ENCODE results near the gene SPAAR. TPM values are rescaled to one million over a fixed set of nuclear protein-coding genes. Genes with fewer than 3 reads are reported as not detected.
A peak's percentile ranks its signal among the peaks of the same experiment; 100 is the strongest.
"Not testable (repeated sequence)": the region's sequence is repeated elsewhere in the genome, so short reads cannot be mapped to it uniquely, and the experiment has no call there.

Gene SPAAR
- total RNA-seq, 1 donor from 2014 or later = not detected

DNA sequence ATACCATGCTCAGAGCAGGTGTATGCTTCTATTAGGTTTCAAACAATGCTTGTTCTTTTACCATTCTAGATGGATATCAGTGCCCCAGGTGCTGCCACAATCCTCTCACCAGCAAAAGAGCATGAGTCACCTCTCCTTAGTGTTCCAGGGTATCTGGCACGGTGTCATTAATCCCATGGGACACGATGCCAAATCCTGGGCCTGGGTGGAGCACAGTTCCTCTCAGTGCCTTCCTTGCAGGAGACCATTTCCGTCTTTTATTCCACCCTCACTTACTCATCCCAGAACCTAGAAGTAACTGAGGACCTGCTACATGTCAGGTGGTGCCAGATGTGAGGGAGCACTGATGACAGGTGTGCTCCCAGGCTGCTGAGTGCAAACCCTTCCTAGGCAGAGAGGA is 37.7 kb upstream of the SPAAR start:
- no peak overlapping the region for H3K4me3 Mint-ChIP-seq (ENCODE audit: unreplicated experiment)
- TF ChIP-seq, protein P1, sequence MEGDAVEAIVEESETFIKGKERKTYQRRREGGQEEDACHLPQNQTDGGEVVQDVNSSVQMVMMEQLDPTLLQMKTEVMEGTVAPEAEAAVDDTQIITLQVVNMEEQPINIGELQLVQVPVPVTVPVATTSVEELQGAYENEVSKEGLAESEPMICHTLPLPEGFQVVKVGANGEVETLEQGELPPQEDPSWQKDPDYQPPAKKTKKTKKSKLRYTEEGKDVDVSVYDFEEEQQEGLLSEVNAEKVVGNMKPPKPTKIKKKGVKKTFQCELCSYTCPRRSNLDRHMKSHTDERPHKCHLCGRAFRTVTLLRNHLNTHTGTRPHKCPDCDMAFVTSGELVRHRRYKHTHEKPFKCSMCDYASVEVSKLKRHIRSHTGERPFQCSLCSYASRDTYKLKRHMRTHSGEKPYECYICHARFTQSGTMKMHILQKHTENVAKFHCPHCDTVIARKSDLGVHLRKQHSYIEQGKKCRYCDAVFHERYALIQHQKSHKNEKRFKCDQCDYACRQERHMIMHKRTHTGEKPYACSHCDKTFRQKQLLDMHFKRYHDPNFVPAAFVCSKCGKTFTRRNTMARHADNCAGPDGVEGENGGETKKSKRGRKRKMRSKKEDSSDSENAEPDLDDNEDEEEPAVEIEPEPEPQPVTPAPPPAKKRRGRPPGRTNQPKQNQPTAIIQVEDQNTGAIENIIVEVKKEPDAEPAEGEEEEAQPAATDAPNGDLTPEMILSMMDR (IDR thresholded peaks at IDR 0.05; ENCODE audit: partially characterized antibody, unreplicated experiment) = no peak
- no peak overlapping the region for H3K27ac Mint-ChIP-seq (ENCODE audit: unreplicated experiment)
- H3K27me3 Mint-ChIP-seq (ENCODE audit: unreplicated experiment) = no peaks in the 10 kb centered on the region
- no peak for DNase-seq
- peaks cover 4% of the 10 kb centered on the region for H3K9me3 Mint-ChIP-seq (ENCODE audit: unreplicated experiment)
- H3K36me3 Mint-ChIP-seq (ENCODE audit: unreplicated experiment) = peaks cover 7% of the 10 kb centered on the region
- no peaks in the 10 kb centered on the region for H3K4me1 Mint-ChIP-seq (ENCODE audit: low read depth, unreplicated experiment)

DNA sequence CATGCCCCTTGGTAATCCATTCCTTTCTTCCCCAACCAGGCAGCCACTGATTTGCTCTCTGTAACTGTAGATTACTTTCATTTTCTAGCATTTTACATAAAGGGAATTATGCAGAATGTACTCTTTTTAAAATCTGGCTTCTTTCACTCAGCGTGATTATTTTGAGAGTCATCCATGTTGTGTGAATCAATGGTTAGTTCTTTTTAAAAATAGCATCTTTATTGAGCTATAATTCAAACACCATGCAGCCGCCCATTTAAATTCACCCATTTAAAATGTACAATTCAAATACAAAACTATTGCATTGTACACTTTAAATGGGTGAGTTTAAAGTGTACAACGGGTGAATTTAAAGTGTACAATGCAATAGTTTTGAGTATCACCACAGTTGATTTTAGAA is 36.8 kb upstream of the SPAAR start:
- Mint-ChIP-seq H3K9me3 (ENCODE audit: unreplicated experiment) (peaks cover 4% of the 10 kb centered on the region), H3K36me3 (ENCODE audit: unreplicated experiment) (peaks cover 17% of the 10 kb centered on the region), H3K4me1 (ENCODE audit: low read depth, unreplicated experiment) (no peaks in the 10 kb centered on the region), H3K27me3 (ENCODE audit: unreplicated experiment) (no peaks in the 10 kb centered on the region), H3K4me3 (ENCODE audit: unreplicated experiment) (no peak overlapping the region), H3K27ac (ENCODE audit: unreplicated experiment) (no peak overlapping the region)
- no peak for DNase-seq
- TF ChIP-seq, protein P1 (IDR thresholded peaks at IDR 0.05; ENCODE audit: partially characterized antibody, unreplicated experiment) = no peak

DNA sequence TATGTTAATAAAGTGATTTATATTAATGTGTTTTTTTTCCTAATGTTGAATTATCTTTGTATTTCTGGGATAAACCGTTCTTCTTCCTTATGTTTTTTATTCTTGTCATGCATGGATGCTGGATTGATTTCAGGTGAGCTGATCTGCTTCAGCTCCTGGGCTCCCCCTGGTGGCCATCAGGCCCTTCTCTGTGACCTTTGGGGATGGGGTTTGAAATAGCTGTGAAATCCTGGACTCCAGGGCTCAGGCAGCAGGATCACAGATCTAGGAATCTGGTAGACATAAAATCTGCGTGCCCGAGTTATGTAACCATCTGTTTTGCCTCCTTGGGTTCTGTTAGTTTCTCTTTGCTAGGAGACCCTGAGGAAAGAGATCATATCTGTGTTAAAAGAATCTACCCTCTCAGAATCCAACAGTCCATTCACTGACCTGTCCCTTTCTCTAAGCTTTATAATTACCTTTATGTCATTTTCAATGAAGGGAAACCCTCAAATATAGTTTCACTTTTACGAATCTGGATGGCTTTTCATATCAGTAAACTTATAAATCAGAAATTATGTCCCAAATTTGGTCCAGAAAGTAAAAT is 26.9 kb upstream of the SPAAR start:
- DNase-seq = peak; percentile 91
- Mint-ChIP-seq H3K9me3 (ENCODE audit: unreplicated experiment) (no peaks in the 10 kb centered on the region), H3K27me3 (ENCODE audit: unreplicated experiment) (no peaks in the 10 kb centered on the region), H3K4me3 (ENCODE audit: unreplicated experiment) (peak overlapping the region; percentile 51), H3K4me1 (ENCODE audit: low read depth, unreplicated experiment) (peaks cover 4% of the 10 kb centered on the region), H3K27ac (ENCODE audit: unreplicated experiment) (peak overlapping the region; percentile 10), H3K36me3 (ENCODE audit: unreplicated experiment) (peaks cover 7% of the 10 kb centered on the region)
- TF ChIP-seq, protein P1 (IDR thresholded peaks at IDR 0.05; ENCODE audit: partially characterized antibody, unreplicated experiment) = peak; percentile 93

DNA sequence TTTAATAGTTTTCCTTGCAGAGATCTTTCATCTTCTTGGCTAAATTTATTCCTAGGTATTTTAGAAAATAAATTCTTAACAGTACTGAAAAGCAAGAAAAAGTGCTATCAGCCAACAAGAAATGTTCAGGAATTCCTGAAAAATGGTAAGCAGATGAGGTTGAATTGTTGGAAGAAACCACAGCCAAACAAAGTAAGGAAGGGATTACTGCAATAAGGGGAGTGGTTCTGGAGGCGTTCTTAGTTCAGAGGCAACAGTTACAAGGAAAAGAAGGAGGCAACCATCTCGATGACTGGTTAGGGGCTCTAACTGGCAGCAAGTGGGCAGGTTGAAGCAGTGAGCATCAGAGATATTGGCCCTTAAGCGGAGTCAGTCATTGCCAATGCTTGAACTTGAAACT is 26.3 kb upstream of the SPAAR start:
- H3K36me3 Mint-ChIP-seq (ENCODE audit: unreplicated experiment) = peaks cover under 1% of the 10 kb centered on the region
- peak overlapping the region; percentile 10 for H3K27ac Mint-ChIP-seq (ENCODE audit: unreplicated experiment)
- H3K4me1 Mint-ChIP-seq (ENCODE audit: low read depth, unreplicated experiment) = peaks cover 4% of the 10 kb centered on the region
- no peaks in the 10 kb centered on the region for H3K27me3 Mint-ChIP-seq (ENCODE audit: unreplicated experiment)
- peak overlapping the region; percentile 6 for H3K4me3 Mint-ChIP-seq (ENCODE audit: unreplicated experiment)
- TF ChIP-seq, protein P1 (IDR thresholded peaks at IDR 0.05; ENCODE audit: partially characterized antibody, unreplicated experiment) = no peak
- DNase-seq = no peak
- H3K9me3 Mint-ChIP-seq (ENCODE audit: unreplicated experiment) = no peaks in the 10 kb centered on the region

DNA sequence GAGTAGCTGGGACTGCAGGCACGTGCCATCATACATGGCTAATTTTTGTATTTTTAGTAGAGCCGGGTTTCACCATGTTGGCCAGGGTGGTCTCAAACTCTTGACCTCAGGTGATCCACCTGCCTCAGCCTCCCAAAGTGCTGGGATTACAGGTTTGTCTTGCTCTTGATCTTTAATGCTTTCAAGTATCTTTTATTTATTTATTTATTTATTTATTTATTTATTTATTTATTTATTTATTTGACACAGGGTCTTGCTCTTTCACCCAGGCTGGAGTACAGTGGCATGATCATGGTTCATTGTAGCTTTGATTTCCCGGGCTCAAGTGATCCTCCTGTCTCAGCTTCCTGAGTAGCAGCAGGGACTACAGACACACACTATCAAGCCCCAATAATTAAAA is 24.4 kb upstream of the SPAAR start:
- not testable (repeated sequence) for H3K27me3 Mint-ChIP-seq (ENCODE audit: unreplicated experiment); H3K4me1 Mint-ChIP-seq (ENCODE audit: low read depth, unreplicated experiment); DNase-seq; H3K36me3 Mint-ChIP-seq (ENCODE audit: unreplicated experiment); H3K27ac Mint-ChIP-seq (ENCODE audit: unreplicated experiment); H3K4me3 Mint-ChIP-seq (ENCODE audit: unreplicated experiment); H3K9me3 Mint-ChIP-seq (ENCODE audit: unreplicated experiment)

Data from glutamatergic neuron (in vitro differentiated cells).